BJ (cell line): ENCODE measurements around the gene GBX1. TPM values are rescaled to one million over a fixed set of nuclear protein-coding genes. Genes with fewer than 3 reads are reported as not detected.

Experiments
- CTCF ChIA-PET: fragments of 350-600 bp; formaldehyde crosslinking; extraction: SDS; loops from one replicate; lab custom pipeline; 2021; ENCODE audit warnings: antibody characterized with exemption, inconsistent platforms; lab: Yijun Ruan, JAX
- POLR2A ChIA-PET: fragments of 300-600 bp; sonication (Branson Sonifier 250); formaldehyde crosslinking; extraction: SDS; loops from one replicate; lab custom pipeline; 2021; ENCODE audit warnings: antibody characterized with exemption; lab: Charles Lee
- DNase-seq: peaks from one replicate; pipeline ENCODE4 v3.0.0-alpha.2; 2011; ENCODE audit warnings: low read depth
- H3K27me3 ChIP-seq: 2 replicates; pipeline ENCODE4 v1.6.0; 2011; ENCODE audit warnings: low read length; ENCODE audit not compliant: control insufficient read depth, insufficient read depth
- H3K36me3 ChIP-seq: 2 replicates; pipeline ENCODE4 v1.5.1; 2011; ENCODE audit warnings: low read length; ENCODE audit not compliant: control insufficient read depth, insufficient read depth
- H3K4me3 ChIP-seq: 2 replicates; pipeline ENCODE4 v1.5.1; 2011; ENCODE audit warnings: low read depth, mild to moderate bottlenecking, control low read depth, low read length
- polyA plus RNA-seq: library from polyadenylated mRNA; depleted of rRNA; stranded (reverse); fragments of >200 nt; gene quantifications from 2 replicates; pipeline ENCODE4 v1.2.3, GENCODE V29; 2011
- TF ChIP-seq, protein P1 (sequence below): IDR thresholded peaks from 2 replicates; pipeline ENCODE4 v1.5.1; 2011; ENCODE audit warnings: low read depth, mild to moderate bottlenecking, control low read depth, inconsistent platforms, low read length, moderate library complexity; ENCODE audit not compliant: insufficient read depth

GBX1 gene
- polyA plus RNA-seq, 1 experiment, result not detected

GRCh38 chr7:151174246-151175046, 7.0 kb upstream of the GBX1 start:
- DNase-seq, result no peak
- H3K36me3 ChIP-seq, result no peaks in the 10 kb centered on the region
- peaks cover 25% of the 10 kb centered on the region for H3K27me3 ChIP-seq
- ChIA-PET POLR2A (no interaction called here), CTCF (interaction anchor here (0.6 to 1.1 kb wide), 3 partner anchors 9 to 295 kb away, joined by 3 read pairs; no protein-coding TSS in a partner anchor)
- TF ChIP-seq, protein P1, sequence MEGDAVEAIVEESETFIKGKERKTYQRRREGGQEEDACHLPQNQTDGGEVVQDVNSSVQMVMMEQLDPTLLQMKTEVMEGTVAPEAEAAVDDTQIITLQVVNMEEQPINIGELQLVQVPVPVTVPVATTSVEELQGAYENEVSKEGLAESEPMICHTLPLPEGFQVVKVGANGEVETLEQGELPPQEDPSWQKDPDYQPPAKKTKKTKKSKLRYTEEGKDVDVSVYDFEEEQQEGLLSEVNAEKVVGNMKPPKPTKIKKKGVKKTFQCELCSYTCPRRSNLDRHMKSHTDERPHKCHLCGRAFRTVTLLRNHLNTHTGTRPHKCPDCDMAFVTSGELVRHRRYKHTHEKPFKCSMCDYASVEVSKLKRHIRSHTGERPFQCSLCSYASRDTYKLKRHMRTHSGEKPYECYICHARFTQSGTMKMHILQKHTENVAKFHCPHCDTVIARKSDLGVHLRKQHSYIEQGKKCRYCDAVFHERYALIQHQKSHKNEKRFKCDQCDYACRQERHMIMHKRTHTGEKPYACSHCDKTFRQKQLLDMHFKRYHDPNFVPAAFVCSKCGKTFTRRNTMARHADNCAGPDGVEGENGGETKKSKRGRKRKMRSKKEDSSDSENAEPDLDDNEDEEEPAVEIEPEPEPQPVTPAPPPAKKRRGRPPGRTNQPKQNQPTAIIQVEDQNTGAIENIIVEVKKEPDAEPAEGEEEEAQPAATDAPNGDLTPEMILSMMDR, result no peak
- no peak overlapping the region for H3K4me3 ChIP-seq

DNA sequence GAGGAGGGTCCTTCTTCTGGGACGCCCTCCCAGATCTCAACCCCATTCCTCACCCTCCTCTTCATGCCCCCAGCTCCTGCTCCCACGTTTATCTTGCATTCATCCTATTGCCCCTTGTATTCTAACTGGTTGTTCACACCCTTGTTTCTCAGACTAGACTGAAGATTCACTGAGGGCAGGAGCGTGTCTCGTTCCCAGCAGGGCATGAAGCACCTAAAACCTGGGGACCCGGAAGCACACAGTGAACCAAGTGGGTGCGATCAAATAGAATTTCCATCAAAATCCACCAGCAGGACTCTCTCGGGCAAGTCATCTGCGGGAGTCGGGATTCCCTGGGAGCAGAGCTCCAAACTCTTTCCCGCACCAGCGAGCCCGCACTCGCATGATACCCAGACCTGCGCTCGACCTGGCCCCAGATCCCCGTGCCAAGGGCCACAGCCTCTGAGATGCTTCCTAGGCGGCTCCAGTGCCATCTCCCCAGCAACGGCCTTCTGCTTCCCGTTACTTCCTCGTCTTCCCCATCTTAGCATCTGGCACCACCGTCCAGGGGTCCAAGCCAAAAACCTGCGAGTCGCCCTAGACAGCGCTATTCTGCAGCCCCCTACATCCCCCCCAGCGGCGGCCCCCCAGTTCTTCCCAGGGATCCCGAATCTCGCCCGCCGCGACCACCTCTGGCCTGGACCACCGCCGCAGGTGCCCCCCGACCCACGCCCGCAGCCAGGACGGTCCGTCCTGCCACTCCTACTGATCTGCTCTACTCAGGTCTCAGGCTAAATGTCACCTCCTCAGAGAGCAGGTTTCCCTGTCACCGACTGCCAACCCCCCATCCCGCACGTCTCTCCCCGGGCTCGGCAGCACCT, 6.1 kb upstream of the GBX1 start:
- POLR2A ChIA-PET, result no interaction called here
- CTCF ChIA-PET, result interaction anchor here (0.7 to 1.3 kb wide), 7 partner anchors 9 to 147 kb away, joined by 3 to 8 read pairs (median 3); no protein-coding TSS in a partner anchor
- TF ChIP-seq, protein P1, result no peak
- Histone ChIP-seq H3K27me3 (peaks cover 26% of the 10 kb centered on the region), H3K36me3 (no peaks in the 10 kb centered on the region), H3K4me3 (no peak overlapping the region)
- DNase-seq, result no peak

- peaks cover 25% of the 10 kb centered on the region for H3K27me3 ChIP-seq
- H3K4me3 ChIP-seq, result no peak overlapping the region
- TF ChIP-seq, protein P1, result peak; percentile 100
- CTCF ChIA-PET, result interaction anchor here (0.6 to 1.3 kb wide), 11 partner anchors 8 to 189 kb away, joined by 3 to 10 read pairs (median 4); no protein-coding TSS in a partner anchor
- H3K36me3 ChIP-seq, result no peaks in the 10 kb centered on the region
- DNase-seq, result peak; percentile 1
- POLR2A ChIA-PET, result no interaction called here
These were observed 5.0 kb upstream of the GBX1 start for GRCh38 chr7:151172273-151173141.

- CTCF ChIA-PET, result interaction anchor here (1.2 to 1.6 kb wide), 3 partner anchors 10 to 183 kb away, joined by 4 to 7 read pairs (median 5); no protein-coding TSS in a partner anchor
- TF ChIP-seq, protein P1, result no peak
- H3K27me3 ChIP-seq, result peaks cover 43% of the 10 kb centered on the region
These were observed 1.3 kb upstream of the GBX1 start for GRCh38 chr7:151168787-151169162.

More at GRCh38 chr7:151168787-151169162, 1.3 kb upstream of the GBX1 start:
- POLR2A ChIA-PET, result no interaction called here
- no peak overlapping the region for H3K4me3 ChIP-seq
- DNase-seq, result no peak
- H3K36me3 ChIP-seq, result no peaks in the 10 kb centered on the region
